ENCODE results near the gene C6orf136.

DNA sequence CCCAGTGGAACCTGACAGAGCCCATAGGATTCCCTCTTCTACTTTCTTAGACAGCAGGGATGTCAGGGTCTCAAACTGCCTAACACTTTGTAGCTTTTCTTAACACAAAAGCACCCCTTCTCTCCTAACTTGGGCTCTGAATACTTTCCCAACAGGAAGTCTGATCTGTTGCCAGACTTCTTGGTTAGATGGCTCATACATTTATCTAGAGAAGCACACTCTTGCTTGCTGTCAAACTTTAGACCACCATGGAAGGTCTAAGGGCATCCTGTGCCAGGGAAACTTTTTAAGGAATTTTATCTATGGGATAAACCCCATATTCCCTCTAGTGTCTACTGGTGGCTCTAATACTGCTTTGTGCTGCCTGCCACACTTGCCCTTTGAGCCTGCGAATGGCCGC lies 3.3 kb upstream of the C6orf136 start:
- no peak for TF ChIP-seq CTCF (IDR thresholded peaks at IDR 0.05)
- no peak for TF ChIP-seq POLR2A (IDR thresholded peaks at IDR 0.05)

Measured in Peyer's patch (tissue), 4 donors.